Measurements from ENCODE around the gene MGMT. TPM values are rescaled to one million over a fixed set of nuclear protein-coding genes. Genes with fewer than 3 reads are reported as not detected.

Gene MGMT
- total RNA-seq, 1 experiment from 2014 or later, result 21.1 TPM

- Histone ChIP-seq H3K27me3 (no peaks in the 10 kb centered on the region), H3K36me3 (no peaks in the 10 kb centered on the region), H3K4me3 (no peak overlapping the region), H3K9me3 (no peaks in the 10 kb centered on the region)
- DNase-seq, result no peak
Measured at GRCh38 chr10:129608653-129609052, 141.6 kb downstream of the MGMT start.

DNA sequence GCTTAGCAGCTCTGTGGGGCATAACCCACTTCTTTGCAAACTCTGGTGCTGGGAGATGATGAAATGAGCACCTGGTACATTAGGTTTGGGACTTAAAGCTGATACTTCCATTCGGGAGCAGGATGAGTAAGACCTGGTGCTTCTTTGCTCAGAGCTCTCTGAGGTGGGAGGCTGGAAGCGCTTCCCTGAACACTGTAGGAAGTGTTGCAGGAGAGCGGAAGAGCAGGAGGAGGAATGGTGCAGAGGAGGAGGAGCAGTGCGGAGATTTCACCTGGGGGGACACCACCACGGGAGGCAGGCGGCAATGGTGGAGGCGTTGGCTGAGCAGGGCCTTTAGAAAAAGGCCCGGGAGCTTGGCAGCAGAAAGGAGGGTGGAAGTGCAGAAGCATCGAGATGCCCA is 142.5 kb downstream of the MGMT start:
- Histone ChIP-seq H3K4me3 (no peak overlapping the region), H3K27me3 (no peaks in the 10 kb centered on the region), H3K36me3 (no peaks in the 10 kb centered on the region), H3K9me3 (no peaks in the 10 kb centered on the region)
- no peak for DNase-seq

- no peak for DNase-seq
- no peak overlapping the region for H3K4me3 ChIP-seq
- no peaks in the 10 kb centered on the region for H3K27me3 ChIP-seq
- H3K9me3 ChIP-seq, result no peaks in the 10 kb centered on the region
- H3K36me3 ChIP-seq, result no peaks in the 10 kb centered on the region
Measured at GRCh38 chr10:129612481-129613109, 145.6 kb downstream of the MGMT start.

GRCh38 chr10:129613377-129613980 is 146.4 kb downstream of the MGMT start:
- H3K36me3 ChIP-seq, result no peaks in the 10 kb centered on the region
- DNase-seq, result no peak
- no peak overlapping the region for H3K4me3 ChIP-seq
- no peaks in the 10 kb centered on the region for H3K27me3 ChIP-seq
- H3K9me3 ChIP-seq, result no peaks in the 10 kb centered on the region

DNA sequence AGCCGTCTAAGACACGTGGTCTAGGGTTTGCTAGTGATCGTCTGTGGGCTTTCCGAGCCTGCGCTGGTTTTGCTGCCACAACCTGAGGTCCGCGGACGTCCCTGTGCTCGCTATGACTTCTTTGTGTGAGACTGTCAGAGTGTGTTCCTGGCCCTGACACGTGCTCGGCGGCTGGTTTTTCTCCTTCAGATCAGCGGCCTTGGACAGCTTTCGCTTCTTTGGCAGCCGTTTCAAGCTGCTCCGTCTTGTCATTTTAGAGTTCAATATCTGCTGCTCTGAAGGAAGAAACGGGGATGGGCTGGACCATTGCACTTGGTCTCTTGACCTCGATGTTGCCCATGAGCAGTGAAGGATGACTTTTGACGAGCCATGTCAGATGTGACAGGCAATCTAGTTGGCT is 147.3 kb downstream of the MGMT start:
- no peaks in the 10 kb centered on the region for H3K36me3 ChIP-seq
- no peak for DNase-seq
- no peaks in the 10 kb centered on the region for H3K9me3 ChIP-seq
- H3K27me3 ChIP-seq, result no peaks in the 10 kb centered on the region
- no peak overlapping the region for H3K4me3 ChIP-seq

- no peak for DNase-seq
- Histone ChIP-seq H3K4me3 (no peak overlapping the region), H3K36me3 (no peaks in the 10 kb centered on the region), H3K27me3 (no peaks in the 10 kb centered on the region), H3K9me3 (no peaks in the 10 kb centered on the region)
Measured at GRCh38 chr10:129615381-129615780, 148.3 kb downstream of the MGMT start.

- no peak overlapping the region for H3K4me3 ChIP-seq
Measured at GRCh38 chr10:129615921-129616525, 149.0 kb downstream of the MGMT start.

DNA sequence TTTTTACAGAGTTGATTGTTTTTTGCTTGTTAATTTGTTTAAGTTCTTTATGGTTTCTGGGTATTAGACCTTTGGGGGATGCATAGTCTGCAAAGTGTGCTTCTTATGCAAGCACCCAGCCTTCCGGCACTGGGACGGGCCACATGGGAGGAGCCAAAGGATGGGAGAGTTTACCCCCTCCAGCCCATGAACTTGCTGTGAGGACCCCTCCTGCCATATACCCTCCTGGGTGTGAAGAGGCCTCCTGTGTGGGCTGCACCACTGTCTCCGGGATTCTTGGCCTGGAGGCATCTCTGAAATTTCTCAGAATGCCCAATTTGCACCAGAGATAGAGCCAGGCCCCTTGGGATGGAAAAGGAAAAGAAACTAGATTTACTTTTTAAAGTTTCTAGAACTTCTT is 150.7 kb downstream of the MGMT start:
- Histone ChIP-seq H3K36me3 (no peaks in the 10 kb centered on the region), H3K4me3 (no peak overlapping the region), H3K9me3 (no peaks in the 10 kb centered on the region), H3K27me3 (no peaks in the 10 kb centered on the region)
- no peak for DNase-seq

More at GRCh38 chr10:129615921-129616525, 149.0 kb downstream of the MGMT start:
- no peaks in the 10 kb centered on the region for H3K27me3 ChIP-seq
- no peaks in the 10 kb centered on the region for H3K36me3 ChIP-seq
- DNase-seq, result no peak
- no peaks in the 10 kb centered on the region for H3K9me3 ChIP-seq

- H3K9me3 ChIP-seq, result no peaks in the 10 kb centered on the region
Measured at GRCh38 chr10:129621062-129621461, 154.0 kb downstream of the MGMT start.

DNA sequence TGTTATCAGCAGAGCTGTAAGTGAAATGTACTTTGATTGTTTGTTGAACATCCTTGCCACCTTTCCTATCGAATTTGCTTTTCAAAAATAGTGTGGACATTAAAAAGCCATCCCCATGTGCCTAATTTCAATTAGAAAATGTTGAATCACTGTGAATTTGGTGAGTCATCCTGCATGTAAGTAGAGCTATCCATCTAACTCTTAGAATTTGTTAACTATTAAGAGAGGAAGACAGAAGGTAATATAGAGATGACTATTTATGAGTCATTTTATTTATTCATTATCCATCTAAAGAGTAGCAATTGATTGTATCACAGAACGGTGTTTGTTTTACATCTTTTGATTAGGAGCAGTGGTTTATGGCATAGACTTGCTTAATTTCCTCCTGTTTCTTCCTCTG is 154.7 kb downstream of the MGMT start:
- no peak overlapping the region for H3K4me3 ChIP-seq
- no peaks in the 10 kb centered on the region for H3K36me3 ChIP-seq
- no peak for DNase-seq
- no peaks in the 10 kb centered on the region for H3K27me3 ChIP-seq
- H3K9me3 ChIP-seq, result no peaks in the 10 kb centered on the region

More at GRCh38 chr10:129621062-129621461, 154.0 kb downstream of the MGMT start:
- Histone ChIP-seq H3K27me3 (no peaks in the 10 kb centered on the region), H3K4me3 (no peak overlapping the region), H3K36me3 (no peaks in the 10 kb centered on the region)
- no peak for DNase-seq

DNA sequence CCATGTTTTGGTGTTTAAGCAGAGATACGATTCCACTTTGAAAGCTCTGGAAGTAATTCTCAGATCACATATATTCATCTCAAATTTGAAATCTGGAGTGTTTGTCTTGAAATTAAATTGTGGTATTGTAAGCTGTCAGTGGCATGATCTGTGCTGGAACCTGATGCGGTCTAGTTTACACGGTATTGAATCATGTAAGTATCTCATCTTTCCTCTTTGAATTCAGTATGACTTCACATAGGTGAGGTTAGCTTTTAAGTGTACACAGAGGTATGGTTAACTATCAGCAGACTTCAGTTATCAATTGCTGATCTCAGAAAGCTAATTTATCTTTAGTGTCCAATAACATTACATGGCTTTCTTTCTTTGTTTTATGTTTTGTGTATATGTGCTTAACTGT is 155.2 kb downstream of the MGMT start:
- Histone ChIP-seq H3K9me3 (no peaks in the 10 kb centered on the region), H3K36me3 (no peaks in the 10 kb centered on the region)

GRCh38 chr10:129622736-129623135 is 155.7 kb downstream of the MGMT start:
- no peaks in the 10 kb centered on the region for H3K36me3 ChIP-seq
- H3K9me3 ChIP-seq, result no peaks in the 10 kb centered on the region
- H3K27me3 ChIP-seq, result no peaks in the 10 kb centered on the region
- no peak overlapping the region for H3K4me3 ChIP-seq
- no peak for DNase-seq

More for the DNA sequence above, 155.2 kb downstream of the MGMT start:
- Histone ChIP-seq H3K4me3 (no peak overlapping the region), H3K27me3 (no peaks in the 10 kb centered on the region)
- DNase-seq, result no peak

DNA sequence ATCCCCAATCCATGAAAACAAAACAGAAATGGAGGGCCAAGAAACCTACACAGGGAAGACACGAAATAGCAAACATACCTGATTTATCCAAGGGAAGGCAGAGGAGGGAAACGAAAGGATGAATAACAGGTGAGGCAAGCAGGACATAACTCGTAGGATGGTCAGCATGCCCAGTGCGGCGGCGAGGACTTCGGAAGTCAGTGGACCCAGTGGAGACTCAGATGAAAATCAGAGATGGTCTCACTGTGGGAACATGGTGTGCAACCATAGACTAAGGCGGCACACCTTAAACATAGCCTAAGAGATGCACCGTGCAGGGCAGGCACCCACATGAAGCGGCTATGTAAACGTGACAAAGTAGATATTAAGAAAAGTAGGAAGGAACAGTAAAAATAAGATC is 157.5 kb downstream of the MGMT start:
- Histone ChIP-seq H3K9me3 (no peaks in the 10 kb centered on the region), H3K36me3 (no peaks in the 10 kb centered on the region), H3K4me3 (no peak overlapping the region), H3K27me3 (no peaks in the 10 kb centered on the region)
- DNase-seq, result no peak

DNA sequence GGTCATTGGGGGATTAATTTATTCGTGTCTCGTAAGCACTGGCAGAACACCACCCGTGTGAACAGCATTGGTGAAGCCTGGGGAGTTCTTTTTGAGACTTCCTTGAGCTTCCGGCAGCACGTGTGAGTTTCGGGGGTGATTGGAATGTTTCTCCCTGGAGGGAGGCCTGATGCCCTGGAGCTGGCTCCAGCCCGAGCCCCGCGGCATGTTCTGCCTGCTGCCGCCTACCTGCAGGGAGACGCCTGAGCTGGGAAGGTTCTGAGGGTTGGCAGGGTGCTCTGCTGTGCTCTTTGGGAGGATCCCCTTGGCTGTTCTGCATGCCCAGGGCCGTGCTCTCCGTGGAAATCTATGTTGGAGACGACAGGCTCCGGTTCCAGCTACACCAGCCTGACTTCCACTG is 159.3 kb downstream of the MGMT start:
- DNase-seq, result no peak
- Histone ChIP-seq H3K36me3 (no peaks in the 10 kb centered on the region), H3K4me3 (no peak overlapping the region), H3K27me3 (no peaks in the 10 kb centered on the region), H3K9me3 (no peaks in the 10 kb centered on the region)

DNA sequence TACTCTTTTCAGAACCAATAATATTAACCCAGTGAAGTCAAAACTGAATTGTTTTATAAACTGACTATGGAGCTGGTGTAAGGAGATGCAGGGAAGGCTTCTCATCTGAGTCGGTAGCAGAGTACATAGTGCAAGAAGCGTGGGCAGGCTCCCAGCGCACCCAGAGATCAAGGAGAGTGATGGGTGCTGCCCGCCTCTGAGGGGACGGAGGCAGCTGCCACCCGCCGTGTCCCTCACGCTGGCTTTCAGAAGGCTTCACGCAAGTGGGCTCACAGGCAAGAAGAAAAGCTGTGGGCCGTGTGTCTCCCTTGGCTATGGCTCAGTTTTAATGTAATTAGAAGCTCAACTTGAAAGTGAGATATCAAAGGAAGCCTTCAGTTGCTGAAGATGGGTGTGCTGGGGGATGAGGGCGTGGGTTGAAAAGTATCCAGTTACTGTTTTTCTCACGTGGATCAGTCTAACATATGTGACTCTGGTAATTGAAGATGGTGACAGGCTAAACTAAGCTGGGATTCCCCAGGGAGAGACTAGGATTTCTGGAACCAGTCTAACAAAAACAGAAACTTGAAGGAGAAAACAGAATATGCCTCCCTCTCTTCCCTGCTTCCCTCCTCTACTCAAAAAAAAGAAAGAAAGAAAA is 159.9 kb downstream of the MGMT start:
- no peaks in the 10 kb centered on the region for H3K9me3 ChIP-seq
- DNase-seq, result no peak
- no peaks in the 10 kb centered on the region for H3K36me3 ChIP-seq
- H3K4me3 ChIP-seq, result no peak overlapping the region
- no peaks in the 10 kb centered on the region for H3K27me3 ChIP-seq

DNA sequence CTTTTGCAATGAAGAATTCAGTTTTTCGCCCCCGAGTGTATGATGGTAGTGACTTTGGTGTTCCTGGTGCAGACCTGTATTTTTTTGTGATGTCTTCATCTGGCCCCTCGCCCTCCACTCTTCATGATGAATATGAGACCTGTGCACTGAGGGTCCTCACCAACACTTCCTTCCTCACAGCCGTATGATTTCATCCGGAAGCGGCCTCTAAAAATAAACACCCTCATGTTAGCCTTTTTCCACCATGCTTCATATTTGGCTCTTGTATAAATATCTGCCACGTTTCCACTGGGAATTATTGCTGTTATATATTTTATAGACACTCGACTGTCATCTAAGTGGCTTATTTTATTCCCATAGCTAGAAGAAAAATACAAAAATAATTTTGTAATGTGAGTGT is 160.4 kb downstream of the MGMT start:
- no peak overlapping the region for H3K4me3 ChIP-seq
- no peaks in the 10 kb centered on the region for H3K36me3 ChIP-seq
- DNase-seq, result no peak
- H3K9me3 ChIP-seq, result no peaks in the 10 kb centered on the region
- no peaks in the 10 kb centered on the region for H3K27me3 ChIP-seq

GRCh38 chr10:129628823-129629222 is 161.8 kb downstream of the MGMT start:
- DNase-seq, result no peak
- Histone ChIP-seq H3K36me3 (no peaks in the 10 kb centered on the region), H3K27me3 (no peaks in the 10 kb centered on the region), H3K4me3 (no peak overlapping the region), H3K9me3 (no peaks in the 10 kb centered on the region)

DNA sequence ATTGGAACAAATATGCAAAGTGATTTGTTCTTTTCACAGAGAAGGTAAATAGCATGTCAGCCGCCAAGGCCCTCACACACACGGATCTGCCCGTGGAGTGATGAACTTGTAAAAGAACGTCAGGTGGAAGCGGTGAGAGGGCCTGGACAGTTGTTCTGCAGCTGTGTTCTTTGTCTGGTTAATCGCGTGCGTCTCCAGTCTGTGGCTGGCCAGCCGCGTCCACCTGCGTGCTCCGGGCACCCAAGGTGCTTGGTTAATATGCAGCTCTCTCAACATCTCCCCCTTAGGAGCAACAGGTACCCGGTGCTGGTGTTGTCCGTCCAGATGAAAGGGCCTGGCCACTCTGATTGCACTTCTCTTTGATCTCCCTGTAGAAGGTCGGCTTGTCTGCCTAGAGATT is 162.9 kb downstream of the MGMT start:
- Histone ChIP-seq H3K9me3 (no peaks in the 10 kb centered on the region), H3K27me3 (no peaks in the 10 kb centered on the region)

More for the DNA sequence above, 162.9 kb downstream of the MGMT start:
- Histone ChIP-seq H3K4me3 (no peak overlapping the region), H3K36me3 (no peaks in the 10 kb centered on the region)
- no peak for DNase-seq

Data from MG63 (cell line).